Hepatocyte (in vitro differentiated cells): ENCODE results near the gene GAL3ST2. TPM values are rescaled to one million over a fixed set of nuclear protein-coding genes. Genes with fewer than 3 reads are reported as not detected.
A peak's percentile ranks its signal among the peaks of the same experiment; 100 is the strongest.
"Not testable (repeated sequence)": the region's sequence is repeated elsewhere in the genome, so short reads cannot be mapped to it uniquely, and the experiment has no call there.

Experiments
- DNase-seq: peaks from one replicate; pipeline ENCODE4 v3.0.0-alpha.2; 2016; ENCODE audit warnings: low spot score
- H2AFZ ChIP-seq: fragments of 200-600 bp; sonication (generic); 2 replicates; pipeline ENCODE4 v1.6.0; 2016; ENCODE audit warnings: antibody characterized with exemption, mild to moderate bottlenecking
- H3K27ac ChIP-seq: fragments of 200-600 bp; sonication (generic); 2 replicates; pipeline ENCODE4 v1.5.1; 2016; ENCODE audit warnings: mild to moderate bottlenecking
- H3K27me3 ChIP-seq: fragments of 200-600 bp; sonication (generic); 2 replicates; pipeline ENCODE4 v1.6.1; 2016
- H3K36me3 ChIP-seq: fragments of 200-600 bp; sonication (generic); replicated peaks from 2 replicates; pipeline ENCODE4 v1.5.1; 2016; ENCODE audit warnings: low read depth; ENCODE audit not compliant: insufficient read depth
- H3K4me1 ChIP-seq: fragments of 200-600 bp; sonication (generic); 2 replicates; pipeline ENCODE4 v1.5.1; 2016; ENCODE audit warnings: mild to moderate bottlenecking, moderate library complexity; ENCODE audit not compliant: insufficient read depth
- H3K4me2 ChIP-seq: fragments of 200-600 bp; sonication (generic); 2 replicates; pipeline ENCODE4 v1.6.0; 2016
- H3K4me3 ChIP-seq: fragments of 200-600 bp; sonication (generic); 2 replicates; pipeline ENCODE4 v1.5.1; 2016; ENCODE audit warnings: mild to moderate bottlenecking
- H3K79me2 ChIP-seq: fragments of 200-600 bp; sonication (generic); 2 replicates; pipeline ENCODE4 v1.6.0; 2017; ENCODE audit warnings: mild to moderate bottlenecking
- H3K9me2 ChIP-seq: fragments of 200-600 bp; sonication (generic); replicated peaks from 2 replicates; pipeline ENCODE4 v1.6.0; 2017; ENCODE audit warnings: mild to moderate bottlenecking; ENCODE audit not compliant: insufficient read depth
- H3K9me3 ChIP-seq: fragments of 200-600 bp; sonication (generic); 2 replicates; pipeline ENCODE4 v1.5.1; 2016; ENCODE audit warnings: low read depth, mild to moderate bottlenecking
- H4K20me1 ChIP-seq: fragments of 200-600 bp; sonication (generic); 2 replicates; pipeline ENCODE4 v1.6.0; 2016; ENCODE audit warnings: mild to moderate bottlenecking; ENCODE audit not compliant: insufficient read depth, poor library complexity, severe bottlenecking
- EZH2 ChIP-seq: fragments of 200-600 bp; sonication (generic); IDR thresholded peaks from 2 replicates; pipeline ENCODE4 v1.6.1; 2016; ENCODE audit warnings: antibody characterized with exemption, mild to moderate bottlenecking, borderline replicate concordance
- EZH2phosphoT487 ChIP-seq: fragments of 200-600 bp; sonication (generic); IDR thresholded peaks from one replicate; pipeline ENCODE4 v1.6.1; 2018; ENCODE audit warnings: antibody characterized with exemption, mild to moderate bottlenecking, low read depth, moderate library complexity; ENCODE audit not compliant: unreplicated experiment, severe bottlenecking
- WGBS: methylation state at CpG from one replicate; pipeline ENCODE4 v1.1.6; 2016; ENCODE audit warnings: low lambda C conversion rate; ENCODE audit errors: missing lambda C conversion rate; 5-methylcytosine and 5-hydroxymethylcytosine counted together
- polyA plus RNA-seq: library from polyadenylated mRNA; unstranded; fragments of >200 nt; fragmentation: Nextera tagmentation; extraction: Ambion mirVana; gene quantifications from 2 replicates; pipeline ENCODE4 v1.2.1, GENCODE V29; 2016
- total RNA-seq: library from RNA; depleted of rRNA; stranded (reverse); fragments of >200 nt; gene quantifications from 2 replicates; pipeline ENCODE4 v1.2.3, GENCODE V29; 2014
- TF ChIP-seq, protein P1 (sequence below): fragments of 200-600 bp; sonication (generic); IDR thresholded peaks from 2 replicates; pipeline ENCODE4 v1.5.1; 2016; ENCODE audit warnings: antibody characterized with exemption, mild to moderate bottlenecking; ENCODE audit not compliant: poor library complexity

The GAL3ST2 gene
- total and polyA plus RNA-seq, 2 experiments from 2014 or later = 0.53 TPM; not detected in 1

DNA sequence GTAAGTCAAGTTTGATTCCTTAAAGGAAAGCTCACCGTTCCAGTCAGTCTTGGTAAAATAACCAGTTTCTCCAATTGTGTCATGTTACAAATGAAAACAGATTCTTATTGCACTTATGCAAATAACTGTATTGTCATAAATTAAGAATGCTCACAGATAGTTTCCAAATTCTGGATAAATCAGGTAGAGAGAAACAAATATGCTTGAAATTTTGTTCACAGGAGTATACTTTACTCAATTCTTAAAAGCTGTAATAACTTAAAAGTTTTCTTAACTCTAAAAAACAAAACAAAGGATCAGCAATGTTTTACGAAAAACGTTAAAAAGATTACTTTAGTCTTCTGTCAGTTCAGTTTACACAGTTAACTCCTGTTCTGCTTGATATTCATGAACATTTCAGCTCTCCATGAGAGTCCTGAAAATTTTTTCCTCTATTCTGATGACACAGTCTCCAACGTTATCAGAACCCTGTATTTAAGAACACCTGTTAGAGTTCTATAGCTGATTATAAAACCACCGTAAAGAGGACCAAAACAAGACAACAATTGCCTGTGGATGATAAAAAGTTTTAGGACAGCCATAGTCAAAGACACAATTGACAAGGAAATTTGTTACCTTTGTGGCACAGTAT lies 4.4 kb downstream of the GAL3ST2 start:
- no peaks in the 10 kb centered on the region for H3K79me2 ChIP-seq
- H3K4me2 ChIP-seq = no peak overlapping the region
- no peaks in the 10 kb centered on the region for H3K36me3 ChIP-seq
- no peak overlapping the region for H3K4me3 ChIP-seq
- no peaks in the 10 kb centered on the region for H3K9me2 ChIP-seq
- H3K9me3 ChIP-seq = peaks cover 8% of the 10 kb centered on the region
- H3K27ac ChIP-seq = no peak overlapping the region
- no peaks in the 10 kb centered on the region for H4K20me1 ChIP-seq
- no peak overlapping the region for H2AFZ ChIP-seq
- no peaks in the 10 kb centered on the region for H3K4me1 ChIP-seq
- DNase-seq = no peak
- no peaks in the 10 kb centered on the region for H3K27me3 ChIP-seq
- no peak for TF ChIP-seq EZH2phosphoT487
- TF ChIP-seq EZH2 = no peak
- TF ChIP-seq, protein P1, sequence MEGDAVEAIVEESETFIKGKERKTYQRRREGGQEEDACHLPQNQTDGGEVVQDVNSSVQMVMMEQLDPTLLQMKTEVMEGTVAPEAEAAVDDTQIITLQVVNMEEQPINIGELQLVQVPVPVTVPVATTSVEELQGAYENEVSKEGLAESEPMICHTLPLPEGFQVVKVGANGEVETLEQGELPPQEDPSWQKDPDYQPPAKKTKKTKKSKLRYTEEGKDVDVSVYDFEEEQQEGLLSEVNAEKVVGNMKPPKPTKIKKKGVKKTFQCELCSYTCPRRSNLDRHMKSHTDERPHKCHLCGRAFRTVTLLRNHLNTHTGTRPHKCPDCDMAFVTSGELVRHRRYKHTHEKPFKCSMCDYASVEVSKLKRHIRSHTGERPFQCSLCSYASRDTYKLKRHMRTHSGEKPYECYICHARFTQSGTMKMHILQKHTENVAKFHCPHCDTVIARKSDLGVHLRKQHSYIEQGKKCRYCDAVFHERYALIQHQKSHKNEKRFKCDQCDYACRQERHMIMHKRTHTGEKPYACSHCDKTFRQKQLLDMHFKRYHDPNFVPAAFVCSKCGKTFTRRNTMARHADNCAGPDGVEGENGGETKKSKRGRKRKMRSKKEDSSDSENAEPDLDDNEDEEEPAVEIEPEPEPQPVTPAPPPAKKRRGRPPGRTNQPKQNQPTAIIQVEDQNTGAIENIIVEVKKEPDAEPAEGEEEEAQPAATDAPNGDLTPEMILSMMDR = no peak
- WGBS = 85% methylated on average over 5 of the region's 5 CpGs

DNA sequence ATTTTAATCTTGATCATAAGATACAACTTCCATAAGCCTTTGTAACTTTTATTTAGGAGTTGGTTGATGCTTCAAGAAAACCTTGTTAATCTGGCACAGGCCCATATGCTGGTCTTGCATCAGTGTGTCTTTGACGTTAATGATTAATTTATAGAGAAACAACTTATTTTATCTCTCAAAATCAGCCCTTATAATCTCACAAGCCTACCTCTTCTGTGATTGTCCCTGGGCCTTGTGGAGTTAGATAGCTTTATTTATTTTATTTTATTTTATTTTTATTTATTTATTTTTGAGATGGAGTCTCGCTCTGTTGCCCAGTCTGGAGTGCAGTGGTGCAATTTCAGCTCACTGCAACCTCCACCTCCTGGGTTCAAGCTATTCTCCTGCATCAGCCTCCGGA lies 5.4 kb downstream of the GAL3ST2 start:
- not testable (repeated sequence) for H3K27ac ChIP-seq, H3K27me3 ChIP-seq, H3K4me1 ChIP-seq, H3K9me3 ChIP-seq, H3K9me2 ChIP-seq, H3K79me2 ChIP-seq, H2AFZ ChIP-seq, DNase-seq, H3K36me3 ChIP-seq, H4K20me1 ChIP-seq, H3K4me3 ChIP-seq, H3K4me2 ChIP-seq
- 95% methylated on average over 3 of the region's 3 CpGs for WGBS

DNA sequence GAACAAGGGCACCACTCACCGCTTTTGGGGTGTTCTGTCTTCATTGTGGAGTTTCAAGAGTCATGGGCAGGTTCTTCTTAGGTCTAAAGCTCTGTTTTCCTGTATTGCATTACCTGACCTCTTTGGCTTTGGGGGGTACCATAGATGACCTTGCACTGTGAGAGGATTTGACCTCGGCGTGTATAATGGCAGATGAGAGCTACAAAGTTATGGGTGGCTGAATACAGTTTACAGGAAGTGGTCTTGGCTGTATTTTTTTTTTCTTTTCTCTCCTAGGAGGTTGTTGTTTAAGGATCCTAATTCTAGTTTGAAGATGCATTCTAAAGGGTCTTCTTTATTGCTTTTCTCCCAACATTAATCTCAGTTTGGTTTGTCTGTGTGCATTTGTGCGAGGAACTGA lies 11.5 kb downstream of the GAL3ST2 start:
- no peak overlapping the region for H3K4me2 ChIP-seq
- H3K4me3 ChIP-seq = no peak overlapping the region
- H3K4me1 ChIP-seq = no peaks in the 10 kb centered on the region
- H2AFZ ChIP-seq = no peak overlapping the region
- no peaks in the 10 kb centered on the region for H4K20me1 ChIP-seq
- no peaks in the 10 kb centered on the region for H3K9me2 ChIP-seq
- H3K36me3 ChIP-seq = no peaks in the 10 kb centered on the region
- no peaks in the 10 kb centered on the region for H3K79me2 ChIP-seq
- TF ChIP-seq EZH2phosphoT487 (no peak), EZH2 (no peak)
- TF ChIP-seq, protein P1 = no peak
- DNase-seq = no peak
- H3K27me3 ChIP-seq = no peaks in the 10 kb centered on the region
- no peaks in the 10 kb centered on the region for H3K9me3 ChIP-seq
- H3K27ac ChIP-seq = no peak overlapping the region
- WGBS = 98% methylated on average over 4 of the region's 4 CpGs

- no peaks in the 10 kb centered on the region for H3K27me3 ChIP-seq
- TF ChIP-seq EZH2phosphoT487 (no peak), EZH2 (no peak)
- TF ChIP-seq, protein P1 = no peak
- no peaks in the 10 kb centered on the region for H3K79me2 ChIP-seq
- H3K4me3 ChIP-seq = no peak overlapping the region
- H3K4me1 ChIP-seq = no peaks in the 10 kb centered on the region
- H3K4me2 ChIP-seq = no peak overlapping the region
- 69% methylated on average over 3 of the region's 3 CpGs for whole genome bisulfite sequencing
- H4K20me1 ChIP-seq = no peaks in the 10 kb centered on the region
- no peaks in the 10 kb centered on the region for H3K9me3 ChIP-seq
- H3K27ac ChIP-seq = no peak overlapping the region
- no peak overlapping the region for H2AFZ ChIP-seq
- H3K36me3 ChIP-seq = no peaks in the 10 kb centered on the region
- no peaks in the 10 kb centered on the region for H3K9me2 ChIP-seq
- DNase-seq = no peak
Measured at GRCh38 chr2:241788572-241788971, 11.9 kb downstream of the GAL3ST2 start.

GRCh38 chr2:241791385-241791784 lies 14.8 kb downstream of the GAL3ST2 start:
- WGBS = 65% methylated on average over 3 of the region's 3 CpGs
- H3K4me1 ChIP-seq, H2AFZ ChIP-seq, H3K4me2 ChIP-seq, H3K27ac ChIP-seq, H3K4me3 ChIP-seq, H3K36me3 ChIP-seq, H3K79me2 ChIP-seq, H4K20me1 ChIP-seq, H3K27me3 ChIP-seq, H3K9me2 ChIP-seq, H3K9me3 ChIP-seq: not testable (repeated sequence)
- peak; percentile 8 for DNase-seq
